T47D (cell line): ENCODE measurements around the gene RASGEF1C.
A peak's percentile ranks its signal among the peaks of the same experiment; 100 is the strongest.
"Not testable (repeated sequence)": the region's sequence is repeated elsewhere in the genome, so short reads cannot be mapped to it uniquely, and the experiment has no call there.

ENCODE experiments used
- DNase-seq, 2 experiments: peaks; one replicate each; pipeline versions ENCODE4 v3.0.0 to v3.0.0-alpha.2; 2011 to 2012; ENCODE audit warnings: low read depth in 1 of 2, low spot score in 1 of 2
- JUND ChIP-seq: IDR thresholded peaks from 2 replicates; pipeline ENCODE4 v1.6.1; 2012; ENCODE audit warnings: low read depth
- in situ Hi-C: cut with HindIII; loops from 2 replicates; pipeline ENCODE4 v1.10.0; 2016; ENCODE audit warnings: low sequenced_read_pairs, low pct_unique_long_range_greater_than_20kb

The RASGEF1C gene

GRCh38 chr5:180216646-180217171 lies 7.7 kb upstream of the RASGEF1C start:
- DNase-seq = no peak
- in situ Hi-C loops = no loop called here
- no peak for TF ChIP-seq JUND

GRCh38 chr5:180215783-180216630 lies 7.0 kb upstream of the RASGEF1C start:
- in situ Hi-C loops = no loop called here
- no peak for DNase-seq

GRCh38 chr5:180214870-180215770 lies 6.1 kb upstream of the RASGEF1C start:
- TF ChIP-seq JUND = no peak
- in situ Hi-C loops = no loop called here
- DNase-seq = no peak

More at GRCh38 chr5:180215783-180216630, 7.0 kb upstream of the RASGEF1C start:
- no peak for TF ChIP-seq JUND

- TF ChIP-seq JUND = no peak
- no peak for DNase-seq
- in situ Hi-C loops = no loop called here
Observed at GRCh38 chr5:180213657-180214207, 4.7 kb upstream of the RASGEF1C start.

GRCh38 chr5:180213256-180213600 lies 4.2 kb upstream of the RASGEF1C start:
- in situ Hi-C loops = no loop called here
- peak in 1 of 2 experiments; percentile 35 for DNase-seq
- no peak for TF ChIP-seq JUND

- in situ Hi-C loops = no loop called here
- no peak for TF ChIP-seq JUND
- peak in 1 of 2 experiments; percentile 35 for DNase-seq
Observed at GRCh38 chr5:180212363-180213255, 3.6 kb upstream of the RASGEF1C start.

GRCh38 chr5:180211761-180212035 lies 2.7 kb upstream of the RASGEF1C start:
- TF ChIP-seq JUND = no peak
- no peak for DNase-seq
- in situ Hi-C loops = no loop called here

GRCh38 chr5:180210961-180211760 lies 2.1 kb upstream of the RASGEF1C start:
- no peak for TF ChIP-seq JUND
- in situ Hi-C loops = no loop called here
- DNase-seq = no peak

GRCh38 chr5:180210077-180210476 lies 1.1 kb upstream of the RASGEF1C start:
- DNase-seq, in situ Hi-C loops: not testable (repeated sequence)

GRCh38 chr5:180208435-180209081 lies 453 bp downstream of the RASGEF1C start:
- DNase-seq = peak; percentile 31 to 66
- in situ Hi-C loops = no loop called here
- no peak for TF ChIP-seq JUND

- in situ Hi-C loops = no loop called here
- no peak for TF ChIP-seq JUND
- DNase-seq = no peak
Observed at GRCh38 chr5:180208038-180208434, 975 bp downstream of the RASGEF1C start.
